Renal cortex interstitium (tissue), 11 donors: ENCODE measurements around the gene OR10V1. TPM values are rescaled to one million over a fixed set of nuclear protein-coding genes. Genes with fewer than 3 reads are reported as not detected.
"Not testable (repeated sequence)": the region's sequence is repeated elsewhere in the genome, so short reads cannot be mapped to it uniquely, and the experiment has no call there.

Experiments
- DNase-seq, 11 donors: peaks; one replicate each; pipeline ENCODE4 v3.0.0-alpha.2; 2013; ENCODE audit warnings: low read depth in 9 of 11, low spot score in 4 of 11; ENCODE audit errors: extremely low read depth in 1 of 11
- polyA plus RNA-seq, 3 donors: library from polyadenylated mRNA; unstranded; fragments of 120-200 nt; gene quantifications; one replicate each; pipeline ENCODE4 v1.2.1, GENCODE V29; 2013; ENCODE audit not compliant: insufficient read length in 3 of 3

Gene OR10V1
- polyA plus RNA-seq, 3 donors = not detected

DNA sequence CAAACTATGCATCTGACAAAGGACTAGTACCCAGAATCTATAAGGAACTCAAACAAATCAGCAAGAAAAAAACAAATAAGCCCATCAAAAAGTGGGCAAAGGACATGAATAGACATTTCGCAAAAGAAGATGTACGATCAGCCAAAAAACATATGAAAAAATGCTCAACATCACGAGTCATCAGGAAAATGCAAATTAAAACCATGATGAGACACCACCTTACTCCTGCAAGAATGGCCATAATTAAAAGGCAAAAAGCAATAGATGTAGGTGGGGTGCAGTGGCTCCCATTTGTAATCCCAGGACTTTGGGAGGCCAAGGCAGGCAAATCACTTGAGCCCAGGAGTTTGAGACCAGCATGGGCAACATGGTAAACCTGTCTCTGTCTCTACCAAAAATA is 10.4 kb upstream of the OR10V1 start:
- DNase-seq = no peak

- DNase-seq = no peak
Observed at GRCh38 chr11:59719556-59719955, 5.9 kb upstream of the OR10V1 start.

GRCh38 chr11:59716051-59716450 is 2.4 kb upstream of the OR10V1 start:
- DNase-seq = no peak

DNA sequence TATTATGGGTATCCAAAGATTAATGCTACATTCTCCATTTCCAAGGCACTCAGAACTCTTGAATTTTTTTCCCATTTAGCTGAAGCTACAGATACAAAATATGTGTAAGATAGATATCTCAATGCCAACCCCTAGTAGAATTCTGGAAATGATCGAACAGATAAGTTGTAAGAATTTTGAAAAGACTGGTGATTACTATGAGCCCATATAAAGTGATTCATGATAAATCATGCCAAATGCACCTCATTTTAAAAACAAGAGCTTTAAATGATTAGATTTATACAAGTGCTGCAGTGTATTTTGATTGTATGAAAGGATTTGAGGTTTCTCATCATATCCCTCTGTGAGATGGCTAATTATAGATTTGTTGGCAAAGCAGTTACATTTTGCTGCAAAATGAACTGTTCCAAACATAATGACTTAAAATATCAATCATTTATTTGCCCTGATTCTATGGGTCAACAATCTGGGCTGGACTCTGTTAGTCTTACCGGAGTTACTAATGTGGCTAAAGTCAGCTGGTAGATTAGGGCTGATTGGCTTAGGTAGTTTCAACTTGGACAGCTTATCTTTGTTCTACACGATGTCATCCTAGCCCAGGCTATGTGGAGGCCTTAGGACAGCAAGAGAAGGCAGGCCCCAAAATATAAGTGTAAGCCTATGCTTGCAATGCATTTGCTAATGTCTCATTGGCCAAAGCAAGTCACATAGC is 3.4 kb downstream of the OR10V1 start:
- DNase-seq = no peak

- DNase-seq = no peak
Observed at GRCh38 chr11:59708537-59708936, 5.1 kb downstream of the OR10V1 start.

DNA sequence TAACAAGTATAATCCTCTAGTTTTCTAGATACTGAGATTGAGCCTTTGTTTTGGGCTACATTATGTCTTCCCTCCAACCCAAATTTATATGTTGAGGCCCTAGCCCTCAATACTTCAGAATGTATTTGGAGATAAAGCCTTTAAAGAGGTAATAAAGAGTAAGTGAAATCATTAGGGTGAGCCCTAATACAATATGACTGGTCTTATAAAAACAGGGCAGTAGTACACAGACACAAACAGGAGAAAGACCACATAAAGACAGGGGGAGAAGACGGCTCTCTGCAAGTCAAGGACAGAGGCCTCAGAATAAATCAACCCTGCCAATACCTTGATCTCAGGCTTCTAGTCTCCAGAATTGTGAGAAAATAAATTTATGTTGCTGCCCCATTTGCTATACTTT is 6.3 kb downstream of the OR10V1 start:
- DNase-seq = no peak

GRCh38 chr11:59706518-59707285 is 6.9 kb downstream of the OR10V1 start:
- DNase-seq = no peak

DNA sequence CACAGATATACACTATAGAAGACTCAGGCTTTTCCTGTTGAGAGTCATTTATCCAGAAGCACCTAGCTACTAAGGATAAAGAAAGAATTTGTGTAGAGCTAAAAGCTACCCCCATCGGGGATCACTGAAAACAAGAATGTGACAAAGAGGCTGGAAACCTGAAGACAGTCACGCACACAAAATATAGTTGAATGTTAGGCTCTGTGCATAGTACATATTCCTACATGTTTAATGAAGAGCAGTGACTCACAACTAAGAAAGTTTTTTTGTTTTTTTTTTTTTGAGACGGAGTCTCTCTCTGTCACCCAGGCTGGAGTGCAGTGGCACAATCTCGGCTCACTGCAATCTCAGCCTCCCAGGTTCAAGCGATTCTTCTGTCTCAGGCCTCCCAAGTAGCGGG is 8.4 kb downstream of the OR10V1 start:
- DNase-seq = no peak

GRCh38 chr11:59703515-59703914 is 10.1 kb downstream of the OR10V1 start:
- DNase-seq = not testable (repeated sequence)

GRCh38 chr11:59700157-59700556 is 13.5 kb downstream of the OR10V1 start:
- not testable (repeated sequence) for DNase-seq

- DNase-seq = no peak
Observed at GRCh38 chr11:59698506-59698905, 15.1 kb downstream of the OR10V1 start.

- DNase-seq = no peak
Observed at GRCh38 chr11:59692915-59693314, 20.7 kb downstream of the OR10V1 start.

DNA sequence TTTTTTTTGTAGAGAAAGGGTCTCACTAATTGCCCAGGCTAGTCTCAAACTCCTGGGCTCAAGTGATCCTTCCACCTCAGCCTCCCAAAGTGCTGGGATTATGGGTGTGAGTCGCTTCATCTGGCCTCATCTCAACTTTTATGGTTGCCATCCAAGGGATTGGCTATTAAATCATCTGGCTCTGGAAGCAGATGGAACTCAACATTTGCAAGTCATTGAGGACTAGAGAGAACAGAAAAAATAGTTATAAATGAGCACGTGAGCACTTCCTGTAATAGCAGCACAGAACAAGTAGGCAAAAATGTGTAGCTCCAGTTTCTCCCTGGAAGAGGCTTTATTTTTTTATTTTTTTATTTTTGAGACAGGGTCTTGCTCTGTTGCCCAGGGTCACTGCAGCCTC is 22.5 kb downstream of the OR10V1 start:
- no peak for DNase-seq

GRCh38 chr11:59689015-59689414 is 24.6 kb downstream of the OR10V1 start:
- no peak for DNase-seq

- not testable (repeated sequence) for DNase-seq
Observed at GRCh38 chr11:59681260-59681725, 32.4 kb downstream of the OR10V1 start.

GRCh38 chr11:59680287-59681154 is 33.1 kb downstream of the OR10V1 start:
- peak in 10 of 11 donors; percentile 30 to 67 (median 54) for DNase-seq

- DNase-seq = no peak
Observed at GRCh38 chr11:59679347-59679746, 34.3 kb downstream of the OR10V1 start.

- DNase-seq = no peak
Observed at GRCh38 chr11:59678813-59679165, 34.9 kb downstream of the OR10V1 start.

DNA sequence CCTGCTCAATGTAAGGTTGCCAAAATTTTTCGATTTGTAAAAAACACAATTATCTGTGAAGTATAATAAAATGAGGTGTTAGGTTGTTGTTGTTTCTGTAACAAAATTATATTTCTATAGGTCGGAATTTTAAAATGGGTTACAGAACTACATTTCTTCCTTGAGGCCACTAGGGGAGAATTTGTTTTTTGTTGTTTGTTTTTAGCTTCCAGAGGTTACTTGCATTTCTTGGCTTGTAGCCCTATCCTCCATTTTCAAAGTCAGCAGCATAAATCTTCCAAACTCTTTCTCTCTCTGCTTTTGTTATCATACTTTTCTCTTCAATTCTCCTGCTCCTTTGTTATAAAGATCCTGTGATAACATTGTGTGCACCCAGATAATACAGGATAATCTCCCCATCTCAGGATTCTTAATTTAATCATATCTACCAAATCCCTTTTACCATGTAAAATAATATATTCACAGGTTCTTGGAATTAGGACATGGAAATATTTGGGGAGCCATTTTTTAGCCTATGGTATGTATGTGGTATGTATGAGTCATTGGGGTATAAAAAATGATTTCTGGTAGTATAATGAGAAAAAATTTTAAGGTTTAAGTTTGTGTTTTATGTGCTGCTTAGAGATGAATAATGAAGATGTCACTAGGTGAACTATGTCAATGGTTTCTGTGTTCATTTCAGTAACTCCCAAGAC is 35.4 kb downstream of the OR10V1 start:
- no peak for DNase-seq
